ENCODE results near the gene MYO9B.
"Not testable (repeated sequence)": the region's sequence is repeated elsewhere in the genome, so short reads cannot be mapped to it uniquely, and the experiment has no call there.

MYO9B gene

DNA sequence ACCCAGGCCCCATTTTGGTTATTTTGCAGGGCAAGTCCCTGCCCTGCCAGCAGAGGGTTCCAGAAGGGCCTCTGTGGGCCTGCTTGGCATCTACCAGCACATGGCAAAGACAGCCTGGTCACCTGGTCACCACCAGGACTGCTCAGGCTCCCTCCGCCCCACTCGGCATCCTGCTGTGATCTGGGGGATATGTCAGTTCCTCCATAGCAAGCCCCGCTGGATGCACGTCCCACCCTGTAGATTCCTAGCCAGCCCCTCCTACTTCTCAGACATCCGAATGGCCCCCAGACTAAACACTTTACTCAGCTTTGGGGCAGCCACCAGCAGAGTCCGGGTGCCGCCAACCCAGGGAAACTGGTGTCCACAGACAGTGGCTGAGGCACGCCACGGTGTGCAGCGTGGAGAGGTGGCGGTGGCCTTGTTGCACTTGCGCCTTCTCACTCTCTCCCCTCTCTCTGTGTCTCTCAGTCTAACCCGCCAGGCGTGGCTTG is 107.7 kb downstream of the MYO9B start:
- DNase-seq (ENCODE audit: low read depth): no peak

DNA sequence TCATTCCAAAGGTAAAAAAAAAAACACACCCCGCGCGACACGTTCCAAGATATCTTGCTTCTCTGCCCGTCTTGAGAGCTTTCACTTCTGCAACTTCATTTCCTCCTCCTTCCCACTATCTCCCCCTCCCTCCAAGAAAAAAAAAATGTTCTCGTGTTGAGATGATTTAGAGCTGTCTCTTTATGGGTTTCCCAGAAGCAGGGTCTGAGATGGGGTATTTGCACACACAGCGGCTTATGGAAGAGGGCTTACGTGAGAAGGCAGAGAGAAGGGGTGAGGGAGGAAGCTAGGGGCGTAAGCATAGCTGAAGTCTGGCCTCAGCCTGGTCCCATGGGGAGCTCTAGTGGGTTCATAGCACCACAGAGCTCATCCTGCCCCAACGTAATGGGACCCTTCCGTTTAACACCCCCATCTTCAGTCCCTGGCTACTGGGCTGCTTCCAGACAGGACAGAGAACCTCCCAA is 108.3 kb downstream of the MYO9B start:
- no peak for DNase-seq (ENCODE audit: low read depth)

DNA sequence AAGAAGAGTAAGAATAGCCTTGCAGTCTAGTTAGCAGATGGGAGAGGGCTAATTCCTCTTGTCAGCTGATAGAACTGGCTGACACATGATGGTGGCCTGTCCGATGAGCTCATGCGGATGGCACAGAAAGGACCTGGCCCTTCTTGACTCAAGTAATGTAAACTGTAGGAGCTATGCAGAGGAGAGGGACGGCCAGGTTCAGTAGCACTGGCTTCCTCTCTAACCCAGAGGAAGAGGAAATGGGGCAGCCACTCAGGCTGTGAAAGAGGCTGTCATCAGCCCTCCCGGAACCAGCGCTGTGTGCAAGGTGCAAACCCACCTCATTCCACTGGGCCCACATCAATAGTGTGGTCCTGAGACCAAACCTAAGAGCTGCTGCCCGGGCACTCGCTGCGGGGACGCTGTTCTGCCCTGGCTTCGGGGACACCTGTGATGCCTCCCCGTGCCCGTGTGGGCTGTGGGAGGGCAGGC is 108.8 kb downstream of the MYO9B start:
- no peak for DNase-seq (ENCODE audit: low read depth)

DNA sequence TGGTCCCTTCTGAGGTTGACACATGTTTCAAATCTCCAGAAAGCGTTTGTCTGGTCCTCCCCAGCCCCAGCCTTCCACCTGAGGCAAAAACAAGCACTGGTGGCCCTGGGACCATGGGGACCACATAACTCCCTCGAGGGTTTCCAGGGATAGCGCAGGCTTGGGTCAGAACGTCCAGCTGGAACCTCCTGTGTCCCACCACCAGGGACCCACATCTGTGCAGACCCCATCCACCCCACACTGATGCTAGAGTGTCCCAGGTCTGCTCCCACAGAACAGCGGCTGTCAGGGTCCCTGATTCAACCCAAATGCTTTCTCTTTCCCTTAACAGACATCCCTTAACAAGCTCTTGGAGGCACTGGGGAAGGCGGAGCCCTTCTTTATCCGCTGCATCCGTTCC is 110.0 kb downstream of the MYO9B start:
- DNase-seq (ENCODE audit: low read depth): no peak

DNA sequence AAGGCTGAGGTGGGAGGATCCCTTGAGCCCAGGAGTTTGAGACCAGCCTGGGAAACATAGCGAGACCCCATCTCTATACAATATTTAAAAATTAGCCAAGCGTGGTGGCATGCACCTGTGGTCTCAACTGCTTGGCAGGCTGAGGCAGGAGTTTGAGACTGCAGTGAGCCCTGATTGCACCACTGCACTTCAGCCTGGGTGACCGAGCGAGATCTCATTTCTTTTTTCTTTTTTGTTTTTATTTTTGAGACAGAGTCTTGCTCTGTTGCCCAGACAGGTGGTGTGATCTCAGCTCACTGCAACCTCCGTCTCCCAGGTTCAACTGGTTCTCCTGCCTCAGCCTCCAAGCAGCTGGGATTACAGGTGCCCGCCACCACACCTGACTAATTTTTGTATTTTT is 116.2 kb downstream of the MYO9B start:
- not testable (repeated sequence) for DNase-seq (ENCODE audit: low read depth)

DNA sequence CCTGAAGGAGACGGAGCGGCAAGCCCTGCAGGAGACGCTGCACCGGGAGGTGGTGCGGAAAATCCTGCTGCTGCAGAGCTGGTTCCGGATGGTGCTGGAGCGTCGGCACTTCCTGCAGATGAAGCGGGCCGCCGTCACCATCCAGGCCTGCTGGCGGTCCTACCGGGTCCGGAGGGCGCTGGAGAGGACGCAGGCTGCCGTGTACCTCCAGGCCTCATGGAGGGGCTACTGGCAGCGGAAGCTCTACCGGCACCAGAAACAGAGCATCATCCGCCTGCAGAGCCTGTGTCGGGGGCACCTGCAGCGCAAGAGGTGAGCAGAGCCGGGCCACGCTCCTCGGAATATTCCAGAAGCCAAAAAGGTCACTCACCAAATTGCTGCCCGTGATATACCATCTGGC is 117.2 kb downstream of the MYO9B start:
- DNase-seq (ENCODE audit: low read depth): no peak

DNA sequence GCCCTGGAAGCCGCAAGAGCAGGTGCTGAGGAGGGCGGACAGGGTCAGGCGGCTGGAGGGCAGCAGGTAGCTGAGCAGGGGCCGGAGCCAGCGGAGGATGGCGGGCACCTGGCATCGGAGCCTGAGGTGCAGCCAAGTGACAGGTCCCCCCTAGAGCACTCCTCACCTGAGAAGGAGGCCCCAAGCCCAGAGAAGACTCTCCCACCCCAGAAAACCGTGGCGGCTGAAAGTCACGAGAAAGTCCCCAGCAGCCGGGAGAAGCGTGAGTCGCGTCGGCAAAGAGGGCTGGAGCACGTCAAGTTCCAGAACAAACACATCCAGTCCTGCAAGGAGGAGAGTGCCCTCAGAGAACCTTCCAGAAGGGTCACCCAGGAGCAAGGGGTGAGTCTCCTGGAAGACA is 119.0 kb downstream of the MYO9B start:
- DNase-seq (ENCODE audit: low read depth): no peak

DNA sequence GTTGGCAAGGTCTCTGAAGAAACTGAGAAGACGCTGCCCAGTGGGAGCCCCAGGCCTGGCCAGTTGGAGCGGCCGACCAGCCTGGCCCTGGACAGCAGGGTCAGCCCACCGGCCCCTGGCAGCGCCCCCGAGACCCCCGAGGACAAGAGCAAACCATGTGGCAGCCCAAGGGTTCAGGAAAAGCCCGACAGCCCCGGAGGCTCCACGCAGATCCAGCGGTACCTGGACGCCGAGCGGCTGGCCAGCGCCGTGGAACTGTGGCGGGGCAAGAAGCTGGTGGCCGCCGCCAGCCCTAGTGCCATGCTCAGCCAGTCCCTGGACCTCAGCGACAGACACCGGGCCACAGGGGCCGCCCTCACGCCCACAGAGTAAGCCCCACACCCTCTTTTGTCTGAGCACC is 119.5 kb downstream of the MYO9B start:
- DNase-seq (ENCODE audit: low read depth): no peak

DNA sequence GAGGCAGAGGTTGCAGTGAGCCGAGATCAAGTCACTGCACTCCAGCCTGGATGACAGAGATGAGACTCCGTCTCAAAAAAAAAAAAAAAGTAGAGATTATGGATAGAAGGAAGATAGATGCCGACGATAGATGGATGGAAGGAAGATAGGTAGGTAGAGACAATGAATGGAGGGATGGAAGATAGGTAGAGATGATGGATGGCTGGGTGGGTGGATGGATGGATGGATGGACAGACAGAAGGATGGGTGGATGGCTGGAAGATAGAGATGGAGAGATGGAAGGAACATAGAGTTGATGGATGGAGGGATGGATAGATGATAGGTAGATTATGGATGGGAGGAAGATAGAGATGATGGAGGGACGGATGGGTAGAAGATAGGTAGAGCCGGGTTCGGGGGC is 121.0 kb downstream of the MYO9B start:
- DNase-seq (ENCODE audit: low read depth): no peak

DNA sequence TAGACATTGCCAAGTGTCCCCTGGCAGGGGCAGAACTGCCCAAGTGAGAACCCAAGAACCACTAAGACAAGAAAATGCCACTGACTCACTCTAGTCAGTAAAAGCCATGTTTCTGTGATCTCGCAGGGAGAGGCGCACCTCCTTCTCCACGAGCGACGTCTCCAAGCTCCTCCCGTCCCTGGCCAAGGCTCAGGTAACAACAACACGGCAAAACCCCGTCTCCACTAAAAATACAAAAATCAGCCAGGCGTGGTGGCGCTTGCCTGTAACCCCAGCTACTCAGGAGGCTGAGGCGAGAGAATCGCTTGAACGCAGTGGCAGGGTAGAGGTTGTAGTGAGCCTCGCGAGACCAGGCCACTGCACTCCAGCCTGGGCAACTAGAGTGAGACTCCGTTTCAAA is 122.1 kb downstream of the MYO9B start:
- no peak for DNase-seq (ENCODE audit: low read depth)

DNA sequence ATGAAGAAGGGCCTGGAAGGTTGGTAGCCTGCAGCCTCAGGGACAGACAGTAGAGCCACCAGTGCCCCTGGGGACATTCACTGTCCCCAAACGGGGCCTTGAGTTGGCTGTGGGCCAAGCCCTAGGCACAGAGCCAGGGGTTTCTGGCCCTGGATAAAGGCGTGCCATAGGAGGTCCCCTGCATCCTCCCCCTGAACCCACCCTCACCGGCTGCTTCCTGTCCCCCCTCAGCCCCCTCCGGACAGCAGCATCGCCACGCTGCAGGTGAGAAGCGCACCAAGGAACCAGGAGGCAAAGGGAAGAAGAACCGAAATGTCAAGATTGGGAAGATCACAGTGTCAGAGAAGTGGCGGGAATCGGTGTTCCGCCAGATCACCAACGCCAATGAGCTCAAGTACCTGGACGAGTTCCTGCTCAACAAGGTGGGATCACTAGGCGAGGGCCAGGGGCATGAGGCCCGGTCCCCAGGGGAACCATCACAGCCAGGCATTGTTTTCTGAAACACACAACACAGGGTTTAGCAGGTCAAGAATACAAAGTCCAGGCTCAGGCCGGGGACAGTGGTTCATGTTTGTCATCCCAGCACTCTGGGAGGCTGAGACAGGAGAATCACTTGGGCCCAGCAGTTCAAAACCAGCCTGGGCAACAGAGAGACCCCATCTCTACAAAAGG is 125.0 kb downstream of the MYO9B start:
- DNase-seq (ENCODE audit: low read depth): no peak

DNA sequence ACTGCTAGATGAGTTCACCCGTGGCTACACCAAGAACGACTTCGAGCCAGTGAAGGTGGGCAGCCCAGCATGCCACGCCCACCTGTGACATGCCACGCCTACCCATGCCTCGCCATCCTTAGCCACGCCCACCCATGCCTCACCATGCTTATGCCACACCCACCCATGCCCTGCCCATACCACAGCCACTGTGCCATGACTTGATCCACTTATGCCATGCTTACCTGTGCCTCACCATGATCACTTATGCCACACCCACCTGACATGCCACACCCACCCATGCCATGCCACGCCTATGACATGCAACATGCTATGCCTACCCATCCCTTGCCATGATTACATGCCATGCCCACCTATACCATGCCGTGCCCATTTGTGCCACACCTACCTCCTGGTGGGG is 126.7 kb downstream of the MYO9B start:
- no peak for DNase-seq (ENCODE audit: low read depth)

DNA sequence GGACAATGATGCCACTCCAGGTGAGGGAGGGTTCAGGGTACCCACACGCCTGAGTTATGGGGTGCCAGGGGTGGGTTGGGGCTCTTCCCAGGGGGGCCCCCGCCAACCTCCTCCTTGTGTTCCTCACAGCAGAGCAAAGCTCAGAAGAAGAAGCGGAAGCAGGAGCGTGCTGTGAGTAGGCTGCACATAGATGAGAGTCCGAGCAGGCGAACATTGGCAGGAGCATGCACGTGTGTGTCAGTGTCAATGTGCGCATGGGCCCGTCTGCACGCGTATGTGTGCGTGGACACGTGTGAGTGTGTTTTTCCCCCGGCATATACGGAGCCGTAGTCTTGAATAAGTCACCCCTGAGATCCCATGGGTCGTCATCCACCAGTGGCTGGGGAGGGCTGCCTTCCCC is 127.1 kb downstream of the MYO9B start:
- DNase-seq (ENCODE audit: low read depth): no peak

DNA sequence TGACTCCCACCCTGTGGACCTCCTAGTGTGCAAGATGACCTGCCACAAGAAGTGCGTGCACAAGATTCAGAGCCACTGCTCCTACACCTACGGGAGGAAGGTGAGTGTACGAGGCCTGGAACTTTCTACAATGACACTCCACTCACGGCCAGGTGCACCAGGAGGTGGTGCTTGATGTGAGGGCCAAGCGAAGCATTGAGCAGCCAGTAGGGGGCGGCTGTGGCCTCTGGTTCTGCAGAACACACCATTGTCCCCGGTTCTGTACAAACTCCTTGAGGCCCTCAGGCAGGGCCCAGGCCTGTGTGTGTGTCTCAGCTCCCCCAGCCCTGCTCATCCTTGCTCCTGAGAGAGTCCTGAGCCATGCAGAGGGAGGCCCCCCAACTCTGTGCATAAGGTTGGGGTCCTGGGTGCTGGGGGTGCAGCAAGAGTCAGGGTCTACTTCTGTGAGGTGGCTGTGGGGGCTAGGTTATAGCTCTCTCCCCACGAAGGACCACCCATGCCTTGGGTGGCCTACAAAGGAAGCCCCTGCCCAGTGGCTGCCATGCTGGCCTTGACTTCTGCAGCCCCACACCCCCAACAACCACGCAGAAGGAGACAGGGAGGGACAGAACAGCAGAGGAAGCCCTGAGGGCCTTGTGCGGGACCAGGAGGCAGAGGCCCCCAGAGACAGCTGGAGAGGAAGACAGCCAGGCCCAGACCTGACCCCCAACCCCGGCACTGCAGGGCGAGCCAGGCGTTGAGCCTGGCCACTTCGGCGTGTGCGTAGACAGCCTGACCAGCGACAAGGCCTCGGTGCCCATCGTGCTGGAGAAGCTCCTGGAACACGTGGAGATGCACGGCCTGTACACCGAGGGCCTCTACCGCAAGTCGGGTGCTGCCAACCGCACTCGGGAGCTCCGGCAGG is 129.9 kb downstream of the MYO9B start:
- DNase-seq (ENCODE audit: low read depth): no peak

DNA sequence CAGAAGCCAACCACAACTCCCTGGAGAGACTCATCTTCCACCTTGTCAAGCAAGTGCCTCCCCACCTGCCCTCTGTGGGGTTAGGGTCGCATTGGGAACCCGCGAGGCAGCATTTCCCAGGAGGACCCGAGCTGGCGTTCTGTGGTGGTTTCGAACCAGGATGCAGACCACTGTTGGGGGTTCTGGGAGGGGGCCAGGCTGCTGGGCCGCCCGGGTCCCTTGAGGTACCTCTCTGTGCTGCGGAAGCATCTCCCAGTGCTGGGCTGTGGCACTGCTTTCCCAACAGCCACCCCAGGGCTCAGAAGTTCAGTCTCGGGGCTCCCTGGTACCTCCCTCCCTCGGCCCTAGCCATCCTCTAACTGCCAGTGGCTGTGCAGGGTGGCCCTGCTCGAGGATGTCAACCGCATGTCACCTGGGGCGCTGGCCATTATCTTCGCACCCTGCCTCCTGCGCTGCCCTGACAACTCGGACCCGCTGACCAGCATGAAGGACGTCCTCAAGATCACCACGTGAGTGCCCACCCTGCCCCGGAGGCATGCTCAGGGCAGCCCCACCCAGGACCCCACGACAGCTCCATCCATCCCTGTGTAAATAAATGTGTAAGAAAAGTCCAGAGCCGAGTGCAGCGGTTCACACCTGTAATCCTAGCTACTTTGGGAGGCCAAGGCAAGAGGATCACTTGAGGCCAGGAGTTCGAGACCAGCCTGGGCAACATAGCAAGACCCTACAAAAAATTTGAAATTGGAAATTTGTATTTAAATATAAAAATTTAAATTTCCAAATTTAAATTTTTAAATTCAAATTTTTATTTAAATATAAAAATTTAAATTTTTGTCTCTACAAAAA is 131.4 kb downstream of the MYO9B start:
- DNase-seq (ENCODE audit: low read depth): no peak

DNA sequence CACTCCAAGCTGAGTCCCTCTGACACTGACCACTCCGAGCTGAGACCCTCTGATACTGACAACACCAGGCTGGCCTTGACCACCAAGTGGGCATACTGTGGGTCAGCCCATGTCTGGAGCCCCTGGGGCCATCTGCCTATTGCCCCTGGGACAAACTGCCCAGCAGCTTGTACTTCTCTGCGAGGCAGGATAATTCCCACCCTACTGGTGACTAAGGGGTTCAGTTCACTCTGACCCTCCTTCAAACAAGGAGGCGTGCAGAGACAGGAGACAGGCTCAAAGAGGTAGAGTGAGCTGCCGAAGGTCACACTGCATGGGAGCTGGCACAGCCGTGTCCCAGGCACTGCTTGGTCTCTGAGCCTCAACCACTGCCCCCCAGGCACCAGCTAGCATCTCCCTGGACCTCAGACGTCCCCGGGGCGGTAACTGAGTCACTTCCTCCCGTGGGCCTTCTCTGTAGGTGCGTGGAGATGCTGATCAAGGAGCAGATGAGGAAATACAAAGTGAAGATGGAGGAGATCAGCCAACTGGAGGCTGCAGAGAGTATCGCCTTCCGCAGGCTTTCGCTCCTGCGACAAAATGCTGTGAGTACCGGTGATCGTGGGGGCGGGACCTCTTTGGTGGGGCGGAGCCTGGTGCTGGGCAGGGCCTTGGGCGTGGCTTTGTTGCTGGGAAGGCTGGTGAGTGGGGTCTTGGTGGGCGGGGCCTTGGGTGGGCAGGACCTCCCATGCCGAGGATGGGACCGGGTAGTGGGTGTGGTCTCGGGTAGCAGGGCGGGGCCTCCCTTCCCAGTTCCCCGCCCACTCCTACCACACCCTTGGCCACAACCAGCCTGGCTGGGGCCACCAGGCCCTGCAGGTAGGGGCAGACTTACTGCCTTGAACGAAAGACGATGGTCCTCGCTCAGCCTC is 133.8 kb downstream of the MYO9B start:
- no peak for DNase-seq (ENCODE audit: low read depth)

DNA sequence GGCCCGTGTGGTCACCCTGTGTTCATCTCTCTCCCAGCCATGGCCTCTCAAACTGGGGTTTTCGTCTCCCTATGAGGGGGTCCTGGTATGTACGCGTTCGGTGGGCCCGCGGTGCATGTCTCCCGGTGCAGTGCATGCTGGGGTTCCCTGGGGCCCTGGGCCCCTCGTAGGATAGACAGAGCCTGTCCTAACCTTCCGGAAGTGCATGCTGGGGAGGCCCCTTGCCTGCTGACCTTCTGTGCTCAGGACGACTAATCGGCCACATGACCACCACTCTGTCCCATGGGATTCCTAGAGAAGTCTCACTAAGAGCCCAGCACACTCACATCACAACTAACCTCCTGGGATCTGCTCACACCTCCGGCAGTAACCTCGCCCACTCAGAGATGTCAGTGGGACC is 134.7 kb downstream of the MYO9B start:
- DNase-seq (ENCODE audit: low read depth): peak; percentile 17

DNA sequence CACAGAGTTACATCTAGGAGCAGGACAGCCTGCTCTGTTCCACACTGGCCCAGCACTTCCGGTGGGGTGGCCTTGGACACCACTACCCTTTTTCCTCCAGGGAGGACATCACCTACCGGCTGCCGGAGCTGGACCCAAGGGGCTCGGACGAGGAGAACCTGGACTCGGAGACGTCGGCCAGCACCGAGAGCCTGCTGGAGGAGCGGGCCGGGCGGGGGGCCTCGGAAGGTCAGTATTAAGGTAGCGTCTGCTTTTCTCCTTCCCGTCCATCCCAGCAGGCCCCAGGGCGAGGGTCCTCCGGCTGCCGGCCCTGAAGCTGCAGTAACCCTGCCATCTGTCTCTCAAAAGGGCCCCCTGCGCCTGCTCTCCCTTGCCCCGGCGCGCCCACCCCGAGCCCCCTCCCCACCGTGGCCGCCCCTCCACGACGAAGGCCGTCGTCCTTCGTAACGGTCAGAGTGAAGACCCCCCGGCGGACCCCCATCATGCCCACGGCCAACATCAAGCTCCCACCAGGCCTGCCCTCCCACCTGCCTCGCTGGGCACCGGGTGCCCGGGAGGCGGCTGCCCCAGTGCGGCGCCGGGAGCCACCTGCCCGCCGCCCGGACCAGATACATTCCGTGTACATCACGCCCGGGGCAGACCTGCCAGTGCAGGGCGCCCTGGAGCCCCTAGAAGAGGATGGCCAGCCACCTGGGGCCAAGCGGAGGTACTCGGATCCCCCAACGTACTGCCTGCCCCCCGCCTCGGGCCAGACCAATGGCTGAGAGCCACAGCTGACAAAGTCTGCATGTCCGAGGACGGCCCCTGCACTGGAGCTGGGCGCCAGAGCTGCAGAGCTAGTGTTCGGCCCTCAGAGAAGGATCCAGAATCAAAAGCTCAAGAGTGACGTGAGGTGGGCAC is 136.2 kb downstream of the MYO9B start:
- no peak for DNase-seq (ENCODE audit: low read depth)

DNA sequence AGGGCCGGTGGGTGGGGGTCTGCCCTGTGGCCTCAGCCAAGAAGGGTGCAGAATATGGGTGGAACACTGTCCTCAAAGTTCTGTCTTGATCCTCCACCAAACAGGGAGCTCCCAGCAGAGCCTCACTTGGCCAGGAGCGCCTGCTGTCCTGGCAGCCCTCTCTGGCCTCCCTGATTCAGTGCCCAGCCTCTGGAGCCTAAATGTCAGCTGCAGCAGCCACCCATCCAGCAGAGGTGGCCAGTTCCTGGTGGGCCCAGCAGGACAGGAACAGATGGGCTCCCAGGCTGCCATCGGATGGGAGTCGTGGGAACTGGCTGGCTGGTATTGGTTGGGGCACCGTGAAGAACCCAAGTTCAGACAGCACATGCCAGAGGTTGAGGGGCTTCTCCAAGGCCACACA is 137.8 kb downstream of the MYO9B start:
- no peak for DNase-seq (ENCODE audit: low read depth)

DNA sequence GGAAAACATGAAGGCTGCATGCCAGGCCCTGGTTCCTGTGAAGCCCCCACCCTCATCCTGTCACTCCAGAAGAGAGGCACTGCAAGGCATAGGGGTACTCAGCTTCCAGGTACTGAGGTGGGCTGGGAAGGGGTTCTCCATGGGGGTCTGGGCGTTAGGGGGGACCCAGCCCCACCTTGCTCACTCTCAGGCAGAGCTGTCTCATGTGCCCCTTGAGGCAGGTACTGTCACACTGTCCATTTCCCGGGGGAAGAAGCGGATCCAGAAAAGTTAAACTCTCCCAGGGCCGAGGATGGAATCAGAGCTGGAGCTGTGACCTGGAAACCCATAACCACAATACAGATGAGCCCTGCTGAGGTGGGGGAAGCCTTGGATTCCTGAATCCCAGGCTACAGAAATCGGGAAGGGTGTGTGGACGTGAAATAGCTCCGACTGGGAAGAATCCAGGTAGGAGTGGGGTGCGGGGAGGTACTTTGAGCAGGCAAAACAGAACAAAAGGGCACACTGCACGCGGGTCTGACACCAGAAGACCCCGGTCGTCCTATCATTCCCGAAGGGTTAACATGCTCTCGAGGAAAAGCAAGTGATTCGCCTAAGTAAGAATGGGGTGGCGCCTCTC is 139.0 kb downstream of the MYO9B start:
- no peak for DNase-seq (ENCODE audit: low read depth)

Data from stromal cell of bone marrow (primary cell).